Vagina (tissue), 2 donors: ENCODE measurements around the gene PTPRN2.

Experiments used
- CTCF ChIP-seq, 3 experiments: fragments of 450-650 bp in 2 of 3; fragments of 200-600 bp in 1 of 3; sonication (generic) in 1 of 3; IDR thresholded peaks; one replicate each; pipeline ENCODE4 v1.5.1; 2017 to 2019; ENCODE audit warnings: antibody characterized with exemption in 3 of 3, mild to moderate bottlenecking in 2 of 3, moderate library complexity in 2 of 3
- POLR2A ChIP-seq, 2 donors: fragments of 450-650 bp; IDR thresholded peaks; one replicate each; pipeline ENCODE4 v1.6.1; 2017; ENCODE audit warnings: antibody characterized with exemption in 2 of 2, mild to moderate bottlenecking in 2 of 2, moderate library complexity in 2 of 2
- POLR2AphosphoS5 ChIP-seq, 2 donors: sonication (generic); formaldehyde crosslinking; IDR thresholded peaks; one replicate each; pipeline ENCODE4 v1.9.0; 2017; ENCODE audit warnings: antibody characterized with exemption in 2 of 2, mild to moderate bottlenecking in 2 of 2, low read depth in 1 of 2; ENCODE audit not compliant: insufficient read depth in 1 of 2

DNA sequence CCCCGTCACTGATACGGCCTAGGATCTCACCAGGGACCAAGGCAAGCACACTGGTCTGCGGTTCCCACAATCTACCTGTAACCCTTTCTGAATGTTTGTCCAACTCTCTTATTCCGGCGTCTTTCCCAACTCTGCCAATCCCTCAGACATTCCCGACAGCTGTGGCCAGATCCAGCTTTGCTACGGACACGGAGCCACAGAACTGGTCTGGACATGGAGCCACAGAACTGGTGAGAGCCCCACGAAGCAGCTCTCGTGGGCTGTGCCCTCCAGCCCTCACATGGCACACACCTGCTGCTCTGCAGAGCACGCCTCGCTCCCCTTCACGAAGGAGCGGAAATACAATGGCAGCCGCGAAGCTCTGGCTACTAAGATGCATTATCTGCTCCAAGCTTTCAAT is 874.0 kb downstream of the PTPRN2 start:
- TF ChIP-seq POLR2A (IDR thresholded peaks at IDR 0.05) (no peak), CTCF (IDR thresholded peaks at IDR 0.05) (no peak), POLR2AphosphoS5 (IDR thresholded peaks at IDR 0.05; ENCODE audit: insufficient read depth in 1 of 2, low read depth in 1 of 2) (no peak)
